CD4-positive, CD25-positive, alpha-beta regulatory T cell (primary cell): ENCODE results near the gene PPP6R2. TPM values are rescaled to one million over a fixed set of nuclear protein-coding genes. Genes with fewer than 3 reads are reported as not detected.

Source experiments
- ATAC-seq, 2 donors: fragments of 150-1000 bp; cut with Tn5 transposase; one replicate each; pipeline ENCODE4 v1.10.0; 2021; ENCODE audit warnings: low read depth in 2 of 2, moderate number of reproducible peaks in 2 of 2, moderate library complexity in 1 of 2
- DNase-seq, 3 donors: peaks; one replicate each; pipeline versions ENCODE4 v3.0.0 to v3.0.0-alpha.2; 2012 to 2022; ENCODE audit warnings: mixed read lengths in 1 of 3
- H3K27ac ChIP-seq: one replicate; pipeline ENCODE4 v1.7.0; 2013; ENCODE audit warnings: mild to moderate bottlenecking, low read length; ENCODE audit not compliant: insufficient read depth, poor library complexity, severe bottlenecking
- H3K27me3 ChIP-seq: one replicate; pipeline ENCODE4 v1.7.0; 2013; ENCODE audit warnings: low read length; ENCODE audit not compliant: control insufficient read depth, insufficient read depth
- H3K36me3 ChIP-seq: one replicate; pipeline ENCODE4 v1.7.0; 2013; ENCODE audit warnings: mild to moderate bottlenecking, low read length, moderate library complexity; ENCODE audit not compliant: control insufficient read depth, insufficient read depth
- H3K4me1 ChIP-seq: 2 replicates; pipeline ENCODE4 v1.7.0; 2013; ENCODE audit warnings: mild to moderate bottlenecking, low read length; ENCODE audit not compliant: insufficient read depth, control insufficient read depth, poor library complexity, severe bottlenecking
- H3K4me3 ChIP-seq: one replicate; pipeline ENCODE4 v1.7.0; 2013; ENCODE audit warnings: low read depth, mild to moderate bottlenecking, low read length, moderate library complexity
- H3K9me3 ChIP-seq, 2 experiments: 1 replicate in 1 of 2; 2 replicates in 1 of 2; pipeline ENCODE4 v1.7.0; 2013; ENCODE audit warnings: low read length in 2 of 2, mild to moderate bottlenecking in 1 of 2, moderate library complexity in 1 of 2; ENCODE audit not compliant: control insufficient read depth in 2 of 2
- H3K27ac Mint-ChIP-seq, 3 donors: one replicate each; pipeline ENCODE4 v1.8.0; 2020 to 2022; ENCODE audit warnings: mild to moderate bottlenecking in 3 of 3, mixed read lengths in 3 of 3, moderate library complexity in 2 of 3
- H3K27me3 Mint-ChIP-seq: one replicate; pipeline ENCODE4 v1.8.0; 2022; ENCODE audit warnings: mild to moderate bottlenecking, mixed read lengths
- H3K36me3 Mint-ChIP-seq: one replicate; pipeline ENCODE4 v1.8.0; 2020; ENCODE audit warnings: mixed read lengths
- H3K4me1 Mint-ChIP-seq, 4 donors: one replicate each; pipeline ENCODE4 v1.8.0; 2020 to 2022; ENCODE audit warnings: mixed read lengths in 4 of 4, mild to moderate bottlenecking in 1 of 4
- H3K4me3 Mint-ChIP-seq, 4 donors: one replicate each; pipeline ENCODE4 v1.8.0; 2020 to 2022; ENCODE audit warnings: mild to moderate bottlenecking in 4 of 4, mixed read lengths in 4 of 4, moderate library complexity in 3 of 4
- H3K9me3 Mint-ChIP-seq, 7 donors: one replicate each; pipeline ENCODE4 v1.8.0; 2020 to 2022; ENCODE audit warnings: mixed read lengths in 7 of 7, mild to moderate bottlenecking in 3 of 7, moderate library complexity in 2 of 7
- polyA plus RNA-seq, 4 donors: library from polyadenylated mRNA; unstranded; fragments of 300-500 nt; fragmentation: Illumina TruSeq; gene quantifications; one replicate each; pipeline ENCODE4 v1.2.3, GENCODE V29; 2021
- total RNA-seq: library from RNA; stranded (reverse); gene quantifications from one replicate; pipeline ENCODE4 v1.2.3, GENCODE V29; 2022

The PPP6R2 gene
- total and polyA plus RNA-seq, 5 donors from 2014 or later = 15.9 to 85.7 (median 17.6) TPM

GRCh38 chr22:50308597-50308935 is 34.6 kb upstream of the PPP6R2 start:
- Mint-ChIP-seq H3K9me3 (peaks cover 0 to 2% (median 0%) of the 10 kb centered on the region in 7 donors), H3K27me3 (peaks cover 26% of the 10 kb centered on the region), H3K4me1 (peaks cover 0 to 14% (median 3%) of the 10 kb centered on the region in 4 donors), H3K27ac (peak overlapping the region in 1 of 3 donors; percentile 80), H3K36me3 (no peaks in the 10 kb centered on the region), H3K4me3 (peak overlapping the region in 3 of 4 donors; percentile 6 to 48 (median 46))
- H3K4me1 ChIP-seq = peaks cover 13% of the 10 kb centered on the region
- ATAC-seq (no peak), DNase-seq (no peak)
- H3K27me3 ChIP-seq = no peaks in the 10 kb centered on the region
- H3K27ac ChIP-seq = no peak overlapping the region
- no peak overlapping the region for H3K4me3 ChIP-seq
- H3K36me3 ChIP-seq = no peaks in the 10 kb centered on the region
- no peaks in the 10 kb centered on the region for H3K9me3 ChIP-seq

GRCh38 chr22:50308986-50309600 is 34.0 kb upstream of the PPP6R2 start:
- ATAC-seq (no peak), DNase-seq (no peak)
- no peak overlapping the region for H3K4me3 ChIP-seq
- peaks cover 26% of the 10 kb centered on the region for H3K27me3 Mint-ChIP-seq
- H3K36me3 Mint-ChIP-seq = no peaks in the 10 kb centered on the region
- H3K4me1 Mint-ChIP-seq = peaks cover 0 to 19% (median 3%) of the 10 kb centered on the region in 4 donors
- H3K4me1 ChIP-seq = peaks cover 18% of the 10 kb centered on the region
- H3K27me3 ChIP-seq = no peaks in the 10 kb centered on the region
- peaks cover 0 to 2% (median 0%) of the 10 kb centered on the region in 7 donors for H3K9me3 Mint-ChIP-seq
- H3K27ac Mint-ChIP-seq = peak overlapping the region in 1 of 3 donors; percentile 80
- no peaks in the 10 kb centered on the region for H3K9me3 ChIP-seq
- H3K4me3 Mint-ChIP-seq = peak overlapping the region in 3 of 4 donors; percentile 6 to 48 (median 46)
- H3K27ac ChIP-seq = no peak overlapping the region
- H3K36me3 ChIP-seq = no peaks in the 10 kb centered on the region

- DNase-seq (no peak), ATAC-seq (no peak)
- no peaks in the 10 kb centered on the region for H3K36me3 ChIP-seq
- no peak overlapping the region for H3K4me3 Mint-ChIP-seq
- H3K27ac Mint-ChIP-seq = no peak overlapping the region
- peaks cover 26% of the 10 kb centered on the region for H3K27me3 Mint-ChIP-seq
- peaks cover 0 to 22% (median 8%) of the 10 kb centered on the region in 4 donors for H3K4me1 Mint-ChIP-seq
- peaks cover 23% of the 10 kb centered on the region for H3K4me1 ChIP-seq
- H3K9me3 ChIP-seq = no peaks in the 10 kb centered on the region
- H3K9me3 Mint-ChIP-seq = peaks cover 0 to 1% (median 0%) of the 10 kb centered on the region in 7 donors
- H3K36me3 Mint-ChIP-seq = no peaks in the 10 kb centered on the region
- no peaks in the 10 kb centered on the region for H3K27me3 ChIP-seq
- no peak overlapping the region for H3K4me3 ChIP-seq
- no peak overlapping the region for H3K27ac ChIP-seq
Observed at GRCh38 chr22:50309601-50309991, 33.5 kb upstream of the PPP6R2 start.

GRCh38 chr22:50310031-50310722 is 33.0 kb upstream of the PPP6R2 start:
- ATAC-seq (no peak), DNase-seq (no peak)
- no peaks in the 10 kb centered on the region for H3K9me3 ChIP-seq
- peaks cover 29% of the 10 kb centered on the region for H3K4me1 ChIP-seq
- no peak overlapping the region for H3K27ac ChIP-seq
- H3K36me3 ChIP-seq = no peaks in the 10 kb centered on the region
- H3K4me1 Mint-ChIP-seq = peaks cover 0 to 25% (median 8%) of the 10 kb centered on the region in 4 donors
- H3K27me3 Mint-ChIP-seq = peaks cover 21% of the 10 kb centered on the region
- no peaks in the 10 kb centered on the region for H3K36me3 Mint-ChIP-seq
- H3K27me3 ChIP-seq = no peaks in the 10 kb centered on the region
- no peak overlapping the region for H3K4me3 ChIP-seq
- H3K9me3 Mint-ChIP-seq = peaks cover 0 to 1% (median 0%) of the 10 kb centered on the region in 7 donors
- H3K4me3 Mint-ChIP-seq = no peak overlapping the region
- peak overlapping the region in 1 of 3 donors; percentile 85 for H3K27ac Mint-ChIP-seq

- Mint-ChIP-seq H3K4me1 (peaks cover 0 to 26% (median 12%) of the 10 kb centered on the region in 4 donors), H3K27me3 (peaks cover 12% of the 10 kb centered on the region), H3K4me3 (no peak overlapping the region), H3K27ac (peak overlapping the region in 1 of 3 donors; percentile 76), H3K9me3 (peaks cover 0 to 1% (median 0%) of the 10 kb centered on the region in 7 donors), H3K36me3 (no peaks in the 10 kb centered on the region)
- H3K4me3 ChIP-seq = no peak overlapping the region
- ATAC-seq (no peak), DNase-seq (no peak)
- H3K4me1 ChIP-seq = peaks cover 28% of the 10 kb centered on the region
- H3K9me3 ChIP-seq = no peaks in the 10 kb centered on the region
- no peak overlapping the region for H3K27ac ChIP-seq
- H3K36me3 ChIP-seq = no peaks in the 10 kb centered on the region
- no peaks in the 10 kb centered on the region for H3K27me3 ChIP-seq
Observed at GRCh38 chr22:50310949-50311444, 32.1 kb upstream of the PPP6R2 start.

GRCh38 chr22:50311606-50312351 is 31.3 kb upstream of the PPP6R2 start:
- Histone ChIP-seq H3K9me3 (no peaks in the 10 kb centered on the region), H3K36me3 (no peaks in the 10 kb centered on the region), H3K4me3 (no peak overlapping the region), H3K27me3 (no peaks in the 10 kb centered on the region), H3K4me1 (peaks cover 22% of the 10 kb centered on the region), H3K27ac (no peak overlapping the region)
- DNase-seq = no peak
- Mint-ChIP-seq H3K27ac (no peak overlapping the region), H3K9me3 (peaks cover 0 to 1% (median 0%) of the 10 kb centered on the region in 7 donors), H3K36me3 (no peaks in the 10 kb centered on the region), H3K27me3 (peaks cover 6% of the 10 kb centered on the region), H3K4me3 (no peak overlapping the region), H3K4me1 (peaks cover 0 to 22% (median 10%) of the 10 kb centered on the region in 4 donors)
- ATAC-seq = no peak

GRCh38 chr22:50312371-50312770 is 30.8 kb upstream of the PPP6R2 start:
- no peaks in the 10 kb centered on the region for H3K36me3 ChIP-seq
- Mint-ChIP-seq H3K4me1 (peaks cover 0 to 22% (median 10%) of the 10 kb centered on the region in 4 donors), H3K27ac (no peak overlapping the region), H3K36me3 (no peaks in the 10 kb centered on the region), H3K9me3 (peaks cover 0 to 1% (median 0%) of the 10 kb centered on the region in 7 donors), H3K27me3 (peaks cover 6% of the 10 kb centered on the region), H3K4me3 (no peak overlapping the region)
- no peak overlapping the region for H3K27ac ChIP-seq
- H3K4me1 ChIP-seq = peaks cover 18% of the 10 kb centered on the region
- no peak overlapping the region for H3K4me3 ChIP-seq
- ATAC-seq = no peak
- DNase-seq = no peak
- no peaks in the 10 kb centered on the region for H3K9me3 ChIP-seq
- no peaks in the 10 kb centered on the region for H3K27me3 ChIP-seq
